K562 (cell line): ENCODE results near the gene CUEDC2. TPM values are rescaled to one million over a fixed set of nuclear protein-coding genes. Genes with fewer than 3 reads are reported as not detected.
A peak's percentile ranks its signal among the peaks of the same experiment; 100 is the strongest.

Experiments
- CC2D1A ChIP-seq: fragments of 450-650 bp; IDR thresholded peaks from 2 replicates; pipeline ENCODE4 v1.6.1; 2017; ENCODE audit warnings: mild to moderate bottlenecking
- CHD1 ChIP-seq: fragments of 200-600 bp; sonication (generic); IDR thresholded peaks from one replicate; pipeline ENCODE4 v1.6.1; 2012; ENCODE audit warnings: mild to moderate bottlenecking, moderate library complexity, low read length, inconsistent platforms
- E2F3 ChIP-seq: fragments of 250-450 bp; sonication (Bioruptor Pico); IDR thresholded peaks from 2 replicates; pipeline ENCODE4 v1.4.0; 2020; ENCODE audit warnings: mild to moderate bottlenecking
- ERF ChIP-seq: fragments of 450-650 bp; formaldehyde crosslinking; IDR thresholded peaks from 2 replicates; pipeline ENCODE4 v1.4.0; 2020; ENCODE audit warnings: mild to moderate bottlenecking, mixed read lengths
- ESRRA ChIP-seq: fragments of 450-650 bp; IDR thresholded peaks from 2 replicates; pipeline ENCODE4 v1.6.1; 2014; ENCODE audit warnings: low read depth, mild to moderate bottlenecking, moderate library complexity, borderline replicate concordance
- ESRRB ChIP-seq: fragments of 250-450 bp; sonication (Bioruptor Pico); IDR thresholded peaks from 2 replicates; pipeline ENCODE4 v1.5.0; 2020; ENCODE audit warnings: mild to moderate bottlenecking, moderate library complexity, borderline replicate concordance
- GABPA ChIP-seq: fragments of 200-800 bp; sonication (Bioruptor generic); conservative IDR thresholded peaks from 2 replicates; pipeline ENCODE4 v1.6.1; 2016; ENCODE audit warnings: low read depth, missing genetic modification characterization, missing compliant biosample characterization
- GATAD2B ChIP-seq: fragments of 450-650 bp; IDR thresholded peaks from 2 replicates; pipeline ENCODE4 v1.6.1; 2017; ENCODE audit warnings: mild to moderate bottlenecking, borderline replicate concordance
- HMGN3 ChIP-seq: IDR thresholded peaks from 2 replicates; pipeline ENCODE4 v1.6.1; 2011; ENCODE audit warnings: borderline replicate concordance, low read depth, mild to moderate bottlenecking, mixed read lengths, low read length; ENCODE audit not compliant: insufficient read length; ENCODE audit errors: extremely low read depth
- HNRNPLL ChIP-seq: fragments of 200-400 bp; formaldehyde crosslinking; IDR thresholded peaks from 2 replicates; pipeline ENCODE4 v1.6.1; 2017; ENCODE audit warnings: low read length, low read depth, mild to moderate bottlenecking; ENCODE audit not compliant: poor library complexity, severe bottlenecking
- LARP7 ChIP-seq: fragments of 450-650 bp; IDR thresholded peaks from 2 replicates; pipeline ENCODE4 v1.6.1; 2016
- NFXL1 ChIP-seq: fragments of 450-650 bp; formaldehyde crosslinking; IDR thresholded peaks from 2 replicates; pipeline ENCODE4 v1.4.0; 2021; ENCODE audit warnings: mild to moderate bottlenecking
- NR3C1 ChIP-seq: sonication (generic); formaldehyde crosslinking; IDR thresholded peaks from 2 replicates; pipeline ENCODE4 v1.8.1; 2022; ENCODE audit warnings: missing genetic modification reagents
- ZNF347 ChIP-seq: fragments of 450-650 bp; formaldehyde crosslinking; IDR thresholded peaks from 2 replicates; pipeline ENCODE4 v1.4.0; 2020; ENCODE audit warnings: low read depth, mild to moderate bottlenecking, moderate library complexity
- polyA plus RNA-seq, 8 experiments: library from polyadenylated mRNA; depleted of rRNA in 4 of 8; stranded (reverse) in 5 of 8; unstranded in 3 of 8; fragments of >200 nt; fragmentation: Nextera tagmentation in 2 of 8; fragmentation: Illumina TruSeq in 1 of 8; extraction: Ambion mirVana in 2 of 8; extraction: Trizol in 1 of 8; gene quantifications; 2 replicates each; pipeline versions ENCODE4 v1.2.1 to v1.2.3, GENCODE V29; 2011 to 2014; ENCODE audit warnings: inconsistent platforms in 1 of 8, missing spikeins in 1 of 8
- total RNA-seq, 7 experiments: library from RNA; depleted of rRNA in 6 of 7; stranded (reverse); fragments of >200 nt in 6 of 7; fragmentation: Illumina TruSeq in 2 of 7; extraction: Trizol in 2 of 7; gene quantifications; 2 replicates each; pipeline versions ENCODE4 v1.2.1 to v1.2.3, GENCODE V29; 2011 to 2021; ENCODE audit warnings: low replicate concordance in 1 of 7
- TF ChIP-seq, protein P1 (sequence below): fragments of 450-650 bp; IDR thresholded peaks from 2 replicates; pipeline ENCODE4 v1.6.1; 2017; ENCODE audit warnings: antibody characterized with exemption, mild to moderate bottlenecking
- TF ChIP-seq, protein P2 (sequence below): IDR thresholded peaks from 2 replicates; pipeline ENCODE4 v1.6.1; 2011; ENCODE audit not compliant: insufficient read length; ENCODE audit errors: extremely low read depth
- TF ChIP-seq, protein P3 (sequence below): sonication (generic); formaldehyde crosslinking; IDR thresholded peaks from 2 replicates; pipeline ENCODE4 v1.8.0; 2023; ENCODE audit warnings: mild to moderate bottlenecking, missing genetic modification reagents

CUEDC2 gene
- total and polyA plus RNA-seq, 9 of the 15 experiments (the other 6 are each of a cell fraction or from before 2014, with no cell fraction given) = 8.5 to 48.9 (median 27.4) TPM

DNA sequence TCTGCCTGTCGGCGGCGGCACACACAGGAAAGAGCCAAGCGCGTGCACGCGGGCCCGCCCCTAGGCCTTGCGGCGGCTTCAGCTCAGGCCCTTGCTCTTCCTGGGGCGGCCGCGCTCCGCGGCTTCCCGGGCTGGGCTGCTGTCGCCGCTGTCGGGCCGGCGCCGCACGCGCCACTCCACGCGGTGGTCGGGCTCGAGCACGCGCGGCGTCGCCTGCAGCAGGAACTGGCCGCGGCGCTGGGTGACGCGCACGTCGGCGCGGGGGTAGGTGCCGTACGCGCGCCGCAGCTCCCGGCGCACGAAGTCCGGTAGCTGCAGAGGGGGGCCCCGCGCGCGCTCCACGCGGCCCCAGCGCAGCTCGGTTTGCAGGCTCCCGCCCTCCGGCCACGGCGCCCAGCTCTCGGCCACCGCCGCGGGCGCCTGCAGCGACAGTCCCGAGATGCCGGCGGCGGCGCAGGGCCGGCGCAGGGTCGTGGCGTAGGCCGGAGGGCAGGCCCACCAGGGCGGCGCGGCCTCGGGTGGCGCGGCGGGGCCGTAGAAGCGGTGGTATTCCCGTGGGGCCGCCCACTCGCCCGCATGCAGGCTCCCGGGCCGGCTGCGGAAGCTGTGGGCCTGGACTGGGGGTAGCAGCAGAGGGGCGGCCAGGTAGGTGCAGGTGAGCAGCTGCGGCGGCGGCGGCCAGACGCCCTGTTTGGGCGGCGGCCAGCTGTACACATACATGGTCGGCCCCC, 18.2 kb upstream of the CUEDC2 start (continued):
- TF ChIP-seq, protein P1, sequence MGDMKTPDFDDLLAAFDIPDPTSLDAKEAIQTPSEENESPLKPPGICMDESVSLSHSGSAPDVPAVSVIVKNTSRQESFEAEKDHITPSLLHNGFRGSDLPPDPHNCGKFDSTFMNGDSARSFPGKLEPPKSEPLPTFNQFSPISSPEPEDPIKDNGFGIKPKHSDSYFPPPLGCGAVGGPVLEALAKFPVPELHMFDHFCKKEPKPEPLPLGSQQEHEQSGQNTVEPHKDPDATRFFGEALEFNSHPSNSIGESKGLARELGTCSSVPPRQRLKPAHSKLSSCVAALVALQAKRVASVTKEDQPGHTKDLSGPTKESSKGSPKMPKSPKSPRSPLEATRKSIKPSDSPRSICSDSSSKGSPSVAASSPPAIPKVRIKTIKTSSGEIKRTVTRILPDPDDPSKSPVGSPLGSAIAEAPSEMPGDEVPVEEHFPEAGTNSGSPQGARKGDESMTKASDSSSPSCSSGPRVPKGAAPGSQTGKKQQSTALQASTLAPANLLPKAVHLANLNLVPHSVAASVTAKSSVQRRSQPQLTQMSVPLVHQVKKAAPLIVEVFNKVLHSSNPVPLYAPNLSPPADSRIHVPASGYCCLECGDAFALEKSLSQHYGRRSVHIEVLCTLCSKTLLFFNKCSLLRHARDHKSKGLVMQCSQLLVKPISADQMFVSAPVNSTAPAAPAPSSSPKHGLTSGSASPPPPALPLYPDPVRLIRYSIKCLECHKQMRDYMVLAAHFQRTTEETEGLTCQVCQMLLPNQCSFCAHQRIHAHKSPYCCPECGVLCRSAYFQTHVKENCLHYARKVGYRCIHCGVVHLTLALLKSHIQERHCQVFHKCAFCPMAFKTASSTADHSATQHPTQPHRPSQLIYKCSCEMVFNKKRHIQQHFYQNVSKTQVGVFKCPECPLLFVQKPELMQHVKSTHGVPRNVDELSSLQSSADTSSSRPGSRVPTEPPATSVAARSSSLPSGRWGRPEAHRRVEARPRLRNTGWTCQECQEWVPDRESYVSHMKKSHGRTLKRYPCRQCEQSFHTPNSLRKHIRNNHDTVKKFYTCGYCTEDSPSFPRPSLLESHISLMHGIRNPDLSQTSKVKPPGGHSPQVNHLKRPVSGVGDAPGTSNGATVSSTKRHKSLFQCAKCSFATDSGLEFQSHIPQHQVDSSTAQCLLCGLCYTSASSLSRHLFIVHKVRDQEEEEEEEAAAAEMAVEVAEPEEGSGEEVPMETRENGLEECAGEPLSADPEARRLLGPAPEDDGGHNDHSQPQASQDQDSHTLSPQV = peak; percentile 87
- 0 out of 2 replicates have a peak, but pooled peaks have one; percentile 22 for TF ChIP-seq E2F3
- TF ChIP-seq GABPA = peak; percentile 49
- no peak for TF ChIP-seq LARP7
- no peak for TF ChIP-seq CC2D1A
- TF ChIP-seq NR3C1 = no peak
- peak; percentile 17 for TF ChIP-seq CHD1
- TF ChIP-seq ESRRA = peak; percentile 25; the same call in 1 of the 2 replicates
- 0 out of 2 replicates have a peak, but pooled peaks have one; percentile 71 for TF ChIP-seq ERF (CRISPR knock-in tag)
- no peak for TF ChIP-seq ZNF347 (CRISPR knock-in tag)
- TF ChIP-seq NFXL1 (CRISPR knock-in tag) = no peak
- TF ChIP-seq HMGN3 = no peak
- TF ChIP-seq, protein P2, sequence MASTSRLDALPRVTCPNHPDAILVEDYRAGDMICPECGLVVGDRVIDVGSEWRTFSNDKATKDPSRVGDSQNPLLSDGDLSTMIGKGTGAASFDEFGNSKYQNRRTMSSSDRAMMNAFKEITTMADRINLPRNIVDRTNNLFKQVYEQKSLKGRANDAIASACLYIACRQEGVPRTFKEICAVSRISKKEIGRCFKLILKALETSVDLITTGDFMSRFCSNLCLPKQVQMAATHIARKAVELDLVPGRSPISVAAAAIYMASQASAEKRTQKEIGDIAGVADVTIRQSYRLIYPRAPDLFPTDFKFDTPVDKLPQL = no peak
- TF ChIP-seq, protein P3, sequence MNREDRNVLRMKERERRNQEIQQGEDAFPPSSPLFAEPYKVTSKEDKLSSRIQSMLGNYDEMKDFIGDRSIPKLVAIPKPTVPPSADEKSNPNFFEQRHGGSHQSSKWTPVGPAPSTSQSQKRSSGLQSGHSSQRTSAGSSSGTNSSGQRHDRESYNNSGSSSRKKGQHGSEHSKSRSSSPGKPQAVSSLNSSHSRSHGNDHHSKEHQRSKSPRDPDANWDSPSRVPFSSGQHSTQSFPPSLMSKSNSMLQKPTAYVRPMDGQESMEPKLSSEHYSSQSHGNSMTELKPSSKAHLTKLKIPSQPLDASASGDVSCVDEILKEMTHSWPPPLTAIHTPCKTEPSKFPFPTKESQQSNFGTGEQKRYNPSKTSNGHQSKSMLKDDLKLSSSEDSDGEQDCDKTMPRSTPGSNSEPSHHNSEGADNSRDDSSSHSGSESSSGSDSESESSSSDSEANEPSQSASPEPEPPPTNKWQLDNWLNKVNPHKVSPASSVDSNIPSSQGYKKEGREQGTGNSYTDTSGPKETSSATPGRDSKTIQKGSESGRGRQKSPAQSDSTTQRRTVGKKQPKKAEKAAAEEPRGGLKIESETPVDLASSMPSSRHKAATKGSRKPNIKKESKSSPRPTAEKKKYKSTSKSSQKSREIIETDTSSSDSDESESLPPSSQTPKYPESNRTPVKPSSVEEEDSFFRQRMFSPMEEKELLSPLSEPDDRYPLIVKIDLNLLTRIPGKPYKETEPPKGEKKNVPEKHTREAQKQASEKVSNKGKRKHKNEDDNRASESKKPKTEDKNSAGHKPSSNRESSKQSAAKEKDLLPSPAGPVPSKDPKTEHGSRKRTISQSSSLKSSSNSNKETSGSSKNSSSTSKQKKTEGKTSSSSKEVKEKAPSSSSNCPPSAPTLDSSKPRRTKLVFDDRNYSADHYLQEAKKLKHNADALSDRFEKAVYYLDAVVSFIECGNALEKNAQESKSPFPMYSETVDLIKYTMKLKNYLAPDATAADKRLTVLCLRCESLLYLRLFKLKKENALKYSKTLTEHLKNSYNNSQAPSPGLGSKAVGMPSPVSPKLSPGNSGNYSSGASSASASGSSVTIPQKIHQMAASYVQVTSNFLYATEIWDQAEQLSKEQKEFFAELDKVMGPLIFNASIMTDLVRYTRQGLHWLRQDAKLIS (CRISPR knock-in tag) = peak; percentile 44
- TF ChIP-seq GATAD2B = peak; percentile 83; the same call in 1 of the 2 replicates
- no peak for TF ChIP-seq ESRRB (CRISPR knock-in tag)
- TF ChIP-seq HNRNPLL = peak; percentile 36
